PC-9 (cell line): ENCODE results near the gene AK5.

Experiments used
- CTCF ChIP-seq: fragments of 200-600 bp; sonication (generic); conservative IDR thresholded peaks from 2 replicates; pipeline ENCODE4 v1.6.1; 2017; ENCODE audit warnings: mixed run types, antibody characterized with exemption, mild to moderate bottlenecking, moderate library complexity
- EZH2 ChIP-seq: fragments of 200-600 bp; sonication (generic); IDR thresholded peaks from 2 replicates; pipeline ENCODE4 v1.8.0; 2017; ENCODE audit warnings: antibody characterized with exemption, low read depth

- no peak for TF ChIP-seq EZH2
- no peak for TF ChIP-seq CTCF
Measured at GRCh38 chr1:77310924-77311323, 29.1 kb downstream of the AK5 start.
